ENCODE results near the gene SMAD6. TPM values are rescaled to one million over a fixed set of nuclear protein-coding genes. Genes with fewer than 3 reads are reported as not detected.

Gene SMAD6
- total RNA-seq, 3 donors from 2014 or later (not counting 1 experiment from before 2014, with no cell fraction given), result 0.07 to 0.38 (median 0.09) TPM

DNA sequence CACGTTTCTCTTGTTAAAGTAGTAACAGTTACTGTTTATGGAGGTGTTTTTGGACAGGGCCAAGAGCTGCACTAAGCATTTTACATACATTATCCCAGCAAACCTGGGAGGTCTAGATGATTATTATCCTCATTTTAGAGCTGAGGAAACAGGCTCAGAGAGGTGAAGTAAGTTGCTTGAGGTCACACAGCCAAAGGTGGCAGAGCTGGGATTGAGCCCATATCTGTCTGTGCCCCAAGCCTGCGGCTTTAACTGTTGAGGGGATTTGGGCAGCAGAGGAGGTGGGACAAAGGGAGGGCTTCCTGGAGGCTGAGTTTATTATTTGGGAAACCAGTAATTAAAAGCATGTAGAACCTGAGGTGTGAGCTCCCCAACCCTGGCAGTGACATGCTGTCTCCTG lies 9.2 kb downstream of the SMAD6 start:
- TF ChIP-seq, protein P1, sequence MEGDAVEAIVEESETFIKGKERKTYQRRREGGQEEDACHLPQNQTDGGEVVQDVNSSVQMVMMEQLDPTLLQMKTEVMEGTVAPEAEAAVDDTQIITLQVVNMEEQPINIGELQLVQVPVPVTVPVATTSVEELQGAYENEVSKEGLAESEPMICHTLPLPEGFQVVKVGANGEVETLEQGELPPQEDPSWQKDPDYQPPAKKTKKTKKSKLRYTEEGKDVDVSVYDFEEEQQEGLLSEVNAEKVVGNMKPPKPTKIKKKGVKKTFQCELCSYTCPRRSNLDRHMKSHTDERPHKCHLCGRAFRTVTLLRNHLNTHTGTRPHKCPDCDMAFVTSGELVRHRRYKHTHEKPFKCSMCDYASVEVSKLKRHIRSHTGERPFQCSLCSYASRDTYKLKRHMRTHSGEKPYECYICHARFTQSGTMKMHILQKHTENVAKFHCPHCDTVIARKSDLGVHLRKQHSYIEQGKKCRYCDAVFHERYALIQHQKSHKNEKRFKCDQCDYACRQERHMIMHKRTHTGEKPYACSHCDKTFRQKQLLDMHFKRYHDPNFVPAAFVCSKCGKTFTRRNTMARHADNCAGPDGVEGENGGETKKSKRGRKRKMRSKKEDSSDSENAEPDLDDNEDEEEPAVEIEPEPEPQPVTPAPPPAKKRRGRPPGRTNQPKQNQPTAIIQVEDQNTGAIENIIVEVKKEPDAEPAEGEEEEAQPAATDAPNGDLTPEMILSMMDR (IDR thresholded peaks at IDR 0.05), result no peak
- no peaks in the 10 kb centered on the region for H3K9me3 ChIP-seq (ENCODE audit: control insufficient read depth, insufficient read depth, low read length)
- DNase-seq, result no peak
- no peaks in the 10 kb centered on the region for H3K9me3 Mint-ChIP-seq
- 36% methylated on average over 2 of the region's 2 CpGs for WGBS (ENCODE audit: insufficient coverage)
- no peak overlapping the region for H3K27ac Mint-ChIP-seq
- no peaks in the 10 kb centered on the region for H3K36me3 Mint-ChIP-seq
- no peaks in the 10 kb centered on the region for H3K36me3 ChIP-seq (ENCODE audit: control insufficient read depth, insufficient read depth, low read length)
- H3K4me1 Mint-ChIP-seq, result no peaks in the 10 kb centered on the region
- no peak overlapping the region for H3K27ac ChIP-seq (ENCODE audit: low read length)
- intact Hi-C loops (cut with micrococcal nuclease), result no loop called here
- ATAC-seq, result no peak
- H3K27me3 ChIP-seq (ENCODE audit: control insufficient read depth, insufficient read depth, low read length), result no peaks in the 10 kb centered on the region
- H3K4me3 Mint-ChIP-seq, result no peak overlapping the region
- peaks cover 8% of the 10 kb centered on the region for H3K4me1 ChIP-seq (ENCODE audit: control insufficient read depth, insufficient read depth, low read length)
- H3K4me3 ChIP-seq (ENCODE audit: low read length), result no peak overlapping the region
- H3K27me3 Mint-ChIP-seq (ENCODE audit: low read depth in 2 of 2), result peaks cover 2 to 3% of the 10 kb centered on the region in 2 donors

DNA sequence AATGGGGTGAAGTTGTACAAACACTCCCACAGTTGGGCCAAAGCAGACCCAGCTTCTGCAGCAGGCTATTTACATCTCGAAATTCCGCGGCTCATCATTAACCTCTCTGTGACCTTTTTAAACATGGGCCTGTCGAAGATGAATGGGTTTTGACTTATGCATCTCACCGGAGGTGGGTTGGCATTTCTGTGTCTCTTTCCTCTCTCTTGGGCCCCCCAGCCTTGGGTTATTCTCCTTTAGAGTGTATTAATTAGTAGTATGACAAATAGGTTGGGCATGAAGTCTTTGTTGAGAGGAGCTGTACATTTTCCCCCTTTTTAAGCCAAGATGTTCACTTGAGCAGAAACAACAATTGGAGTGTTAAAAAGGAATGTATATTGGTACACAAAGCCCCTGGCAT lies 9.8 kb downstream of the SMAD6 start:
- no peaks in the 10 kb centered on the region for H3K36me3 Mint-ChIP-seq
- DNase-seq, result no peak
- H3K27ac Mint-ChIP-seq, result no peak overlapping the region
- Histone ChIP-seq H3K27ac (ENCODE audit: low read length) (no peak overlapping the region), H3K27me3 (ENCODE audit: control insufficient read depth, insufficient read depth, low read length) (no peaks in the 10 kb centered on the region), H3K4me3 (ENCODE audit: low read length) (no peak overlapping the region), H3K36me3 (ENCODE audit: control insufficient read depth, insufficient read depth, low read length) (no peaks in the 10 kb centered on the region), H3K4me1 (ENCODE audit: control insufficient read depth, insufficient read depth, low read length) (peaks cover 8% of the 10 kb centered on the region), H3K9me3 (ENCODE audit: control insufficient read depth, insufficient read depth, low read length) (no peaks in the 10 kb centered on the region)
- H3K9me3 Mint-ChIP-seq, result no peaks in the 10 kb centered on the region
- WGBS (ENCODE audit: insufficient coverage), result 88% methylated on average over 5 of the region's 5 CpGs
- ATAC-seq, result no peak
- TF ChIP-seq, protein P1 (IDR thresholded peaks at IDR 0.05), result no peak
- H3K4me3 Mint-ChIP-seq, result no peak overlapping the region
- intact Hi-C loops (cut with micrococcal nuclease), result no loop called here
- H3K27me3 Mint-ChIP-seq (ENCODE audit: low read depth in 2 of 2), result peaks cover 2 to 9% of the 10 kb centered on the region in 2 donors
- no peaks in the 10 kb centered on the region for H3K4me1 Mint-ChIP-seq

DNA sequence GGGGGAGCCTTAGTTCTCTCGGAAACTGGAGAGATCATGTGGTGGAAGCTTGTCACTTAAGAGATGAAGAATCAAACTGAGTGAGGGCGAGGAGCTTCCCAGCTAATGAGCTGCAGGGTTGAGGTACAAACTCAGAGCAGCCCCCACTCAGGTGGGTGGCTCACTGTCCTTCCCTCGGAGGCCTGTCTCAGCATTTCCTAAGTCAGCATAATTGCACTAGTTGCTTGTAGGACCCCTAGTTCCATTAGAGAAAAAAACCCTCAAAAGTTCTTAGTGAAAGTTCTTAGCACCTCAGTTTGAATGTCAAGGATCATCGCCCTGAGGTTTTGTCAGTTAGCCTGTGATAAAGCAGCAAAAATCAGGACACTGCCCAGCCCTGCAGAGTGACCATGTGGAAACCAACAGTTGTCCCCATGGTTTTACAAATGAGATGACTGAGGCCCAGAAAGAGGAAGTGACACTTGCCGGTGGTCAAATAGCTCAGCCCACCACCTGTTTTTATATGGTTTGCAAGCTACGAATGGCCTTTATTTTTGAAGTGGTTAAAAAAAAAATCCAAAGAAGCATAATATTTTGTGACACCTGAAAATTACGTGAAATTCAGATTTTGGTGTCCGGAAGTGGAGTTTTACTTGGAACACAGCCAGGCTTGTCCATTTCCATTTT lies 11.9 kb downstream of the SMAD6 start:
- no peak for ATAC-seq
- Mint-ChIP-seq H3K4me1 (no peaks in the 10 kb centered on the region), H3K4me3 (no peak overlapping the region), H3K36me3 (no peaks in the 10 kb centered on the region), H3K9me3 (no peaks in the 10 kb centered on the region), H3K27me3 (ENCODE audit: low read depth in 2 of 2) (peaks cover 2 to 16% of the 10 kb centered on the region in 2 donors), H3K27ac (no peak overlapping the region)
- Histone ChIP-seq H3K9me3 (ENCODE audit: control insufficient read depth, insufficient read depth, low read length) (no peaks in the 10 kb centered on the region), H3K36me3 (ENCODE audit: control insufficient read depth, insufficient read depth, low read length) (no peaks in the 10 kb centered on the region), H3K27ac (ENCODE audit: low read length) (no peak overlapping the region), H3K4me1 (ENCODE audit: control insufficient read depth, insufficient read depth, low read length) (peaks cover 8% of the 10 kb centered on the region), H3K27me3 (ENCODE audit: control insufficient read depth, insufficient read depth, low read length) (no peaks in the 10 kb centered on the region), H3K4me3 (ENCODE audit: low read length) (no peak overlapping the region)
- intact Hi-C loops (cut with micrococcal nuclease), result no loop called here
- no peak for DNase-seq
- 40% methylated on average over 8 of the region's 8 CpGs for WGBS (ENCODE audit: insufficient coverage)
- TF ChIP-seq, protein P1 (IDR thresholded peaks at IDR 0.05), result no peak

DNA sequence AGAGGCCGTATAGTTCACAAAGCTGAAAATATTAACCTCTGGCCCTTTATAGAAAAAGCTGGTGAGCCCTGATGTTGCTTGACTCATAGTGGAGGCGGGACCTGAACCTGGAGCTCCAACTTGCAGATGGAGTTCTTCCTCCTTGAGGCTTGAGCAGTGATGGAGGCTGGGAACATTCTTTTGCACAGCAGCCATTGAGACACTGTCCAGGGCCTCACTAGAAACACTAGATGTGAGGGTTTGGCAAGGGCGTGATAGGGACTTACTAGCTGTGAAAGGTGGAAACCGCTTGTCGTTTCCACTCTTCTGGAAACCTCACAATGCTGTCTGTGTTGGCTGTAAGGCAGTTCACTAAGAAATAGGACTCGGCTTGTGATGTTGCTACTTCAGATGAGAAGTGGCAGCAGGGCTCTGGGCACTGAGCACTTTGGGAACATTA lies 12.5 kb downstream of the SMAD6 start:
- Mint-ChIP-seq H3K27me3 (ENCODE audit: low read depth in 2 of 2) (peaks cover 2 to 16% of the 10 kb centered on the region in 2 donors), H3K36me3 (no peaks in the 10 kb centered on the region), H3K9me3 (no peaks in the 10 kb centered on the region), H3K27ac (no peak overlapping the region), H3K4me1 (no peaks in the 10 kb centered on the region), H3K4me3 (no peak overlapping the region)
- TF ChIP-seq, protein P1 (IDR thresholded peaks at IDR 0.05), result no peak
- ATAC-seq (no peak), DNase-seq (no peak)
- Histone ChIP-seq H3K4me1 (ENCODE audit: control insufficient read depth, insufficient read depth, low read length) (peaks cover 8% of the 10 kb centered on the region), H3K27me3 (ENCODE audit: control insufficient read depth, insufficient read depth, low read length) (no peaks in the 10 kb centered on the region), H3K27ac (ENCODE audit: low read length) (no peak overlapping the region), H3K4me3 (ENCODE audit: low read length) (no peak overlapping the region), H3K36me3 (ENCODE audit: control insufficient read depth, insufficient read depth, low read length) (no peaks in the 10 kb centered on the region), H3K9me3 (ENCODE audit: control insufficient read depth, insufficient read depth, low read length) (no peaks in the 10 kb centered on the region)
- intact Hi-C loops (cut with micrococcal nuclease), result no loop called here
- WGBS (ENCODE audit: insufficient coverage), result 85% methylated on average over 6 of the region's 6 CpGs

Data from natural killer cell (primary cell).